Fibroblast of mammary gland (primary cell): Measurements from ENCODE around the gene GPR119.
"Not testable (repeated sequence)": the region's sequence is repeated elsewhere in the genome, so short reads cannot be mapped to it uniquely, and the experiment has no call there.

Experiments
- DNase-seq: peaks from one replicate; pipeline ENCODE4 v3.0.0-alpha.2; 2010; ENCODE audit warnings: low read depth
- H3K4me3 ChIP-seq: 2 replicates; pipeline ENCODE4 v1.5.1; 2011; ENCODE audit warnings: low read depth, mild to moderate bottlenecking, low read length, moderate library complexity; ENCODE audit not compliant: control insufficient read depth
- CTCF ChIP-seq: conservative IDR thresholded peaks from 2 replicates; pipeline ENCODE4 v1.5.1; 2011; ENCODE audit warnings: low read depth, low read length, inconsistent platforms; ENCODE audit not compliant: control insufficient read depth, insufficient read depth

Gene GPR119

GRCh38 chrX:130339408-130340222 lies 45.9 kb downstream of the GPR119 start, which contains the start of gene SLC25A14:
Gene SLC25A14 (plus strand): TSS chrX:130339919. CDS start chrX:130340279, 360 bp downstream.
- no peak for TF ChIP-seq CTCF
- peak; percentile 65 for DNase-seq
- peak within 1 kb of the TSS; percentile 79 for H3K4me3 ChIP-seq

- H3K4me3 ChIP-seq = peak overlapping the region; percentile 79
- not testable (repeated sequence) for DNase-seq
These were observed 46.6 kb downstream of the GPR119 start for GRCh38 chrX:130338869-130339268.

GRCh38 chrX:130336531-130336930 lies 48.9 kb downstream of the GPR119 start:
- no peak for TF ChIP-seq CTCF

More at GRCh38 chrX:130336531-130336930, 48.9 kb downstream of the GPR119 start:
- DNase-seq = no peak
- no peak overlapping the region for H3K4me3 ChIP-seq
